Measurements from ENCODE around the gene EXOC7.
A peak's percentile ranks its signal among the peaks of the same experiment; 100 is the strongest.
"Not testable (repeated sequence)": the region's sequence is repeated elsewhere in the genome, so short reads cannot be mapped to it uniquely, and the experiment has no call there.

EXOC7 gene

DNA sequence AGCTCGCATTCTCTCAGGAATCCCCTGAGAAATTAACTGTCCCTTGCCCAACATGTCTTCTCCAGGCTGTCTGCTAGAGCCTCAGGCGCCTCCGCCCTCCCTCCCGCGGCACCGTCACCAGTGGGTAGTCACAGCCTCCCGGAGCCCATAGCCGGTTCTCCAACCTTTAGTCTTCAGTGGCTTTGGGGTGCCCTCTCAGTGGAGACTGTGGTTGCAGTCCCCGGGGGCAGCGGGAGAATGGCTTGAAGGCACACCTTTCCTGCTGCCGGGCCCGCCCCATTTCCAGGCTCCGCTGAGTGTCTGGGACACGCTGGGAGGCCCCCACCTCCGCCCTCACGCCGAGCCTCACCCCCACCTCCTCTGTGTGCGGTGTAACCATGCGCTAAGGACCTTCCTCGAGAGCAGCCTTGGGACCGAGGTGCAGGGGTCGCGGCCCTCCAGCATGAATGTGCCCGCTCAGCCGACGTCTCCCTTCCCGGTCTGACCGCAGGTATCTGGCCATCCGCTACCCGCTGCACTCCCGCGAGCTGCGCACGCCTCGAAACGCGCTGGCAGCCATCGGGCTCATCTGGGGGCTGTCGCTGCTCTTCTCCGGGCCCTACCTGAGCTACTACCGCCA lies 27.3 kb downstream of the EXOC7 start:
- no peak for DNase-seq

DNA sequence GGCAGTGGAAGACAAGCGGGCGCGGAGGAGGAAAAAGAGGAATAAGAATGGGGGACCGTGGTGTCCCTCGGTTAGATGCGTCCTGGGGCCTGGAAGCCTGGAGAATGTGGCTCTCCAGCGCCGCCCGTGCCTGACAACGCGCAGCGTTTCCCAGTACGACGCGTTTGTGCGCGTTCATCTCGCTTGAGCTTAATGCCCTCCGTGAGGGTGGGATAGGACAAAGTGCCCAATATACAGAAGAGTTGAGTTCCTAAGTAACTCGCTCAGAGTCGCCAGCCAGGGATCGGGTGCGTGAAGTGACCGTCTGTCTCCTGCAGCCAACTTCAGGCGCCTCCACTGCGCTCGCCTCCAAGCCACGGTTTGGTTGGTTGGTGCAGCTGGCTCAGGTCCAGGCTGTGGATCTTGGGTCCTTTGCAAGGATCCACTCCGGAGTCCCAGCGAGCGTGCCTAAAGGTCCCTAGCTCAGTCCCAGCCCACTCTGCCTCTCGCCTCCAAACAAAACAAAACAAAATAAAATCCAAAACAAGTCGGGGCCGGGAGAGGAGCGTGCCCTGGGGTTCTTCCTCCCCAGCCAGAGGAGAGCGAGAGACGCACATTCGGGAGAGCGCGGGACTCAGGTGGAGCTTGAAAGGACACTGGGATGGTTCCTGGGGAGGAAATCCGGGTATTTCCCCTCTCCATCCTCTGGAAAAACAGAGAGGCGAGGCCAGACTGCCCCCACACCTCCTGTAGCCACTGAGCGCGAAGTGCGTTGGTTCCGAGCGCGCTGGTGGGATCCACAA lies 28.0 kb downstream of the EXOC7 start:
- DNase-seq, result no peak

DNA sequence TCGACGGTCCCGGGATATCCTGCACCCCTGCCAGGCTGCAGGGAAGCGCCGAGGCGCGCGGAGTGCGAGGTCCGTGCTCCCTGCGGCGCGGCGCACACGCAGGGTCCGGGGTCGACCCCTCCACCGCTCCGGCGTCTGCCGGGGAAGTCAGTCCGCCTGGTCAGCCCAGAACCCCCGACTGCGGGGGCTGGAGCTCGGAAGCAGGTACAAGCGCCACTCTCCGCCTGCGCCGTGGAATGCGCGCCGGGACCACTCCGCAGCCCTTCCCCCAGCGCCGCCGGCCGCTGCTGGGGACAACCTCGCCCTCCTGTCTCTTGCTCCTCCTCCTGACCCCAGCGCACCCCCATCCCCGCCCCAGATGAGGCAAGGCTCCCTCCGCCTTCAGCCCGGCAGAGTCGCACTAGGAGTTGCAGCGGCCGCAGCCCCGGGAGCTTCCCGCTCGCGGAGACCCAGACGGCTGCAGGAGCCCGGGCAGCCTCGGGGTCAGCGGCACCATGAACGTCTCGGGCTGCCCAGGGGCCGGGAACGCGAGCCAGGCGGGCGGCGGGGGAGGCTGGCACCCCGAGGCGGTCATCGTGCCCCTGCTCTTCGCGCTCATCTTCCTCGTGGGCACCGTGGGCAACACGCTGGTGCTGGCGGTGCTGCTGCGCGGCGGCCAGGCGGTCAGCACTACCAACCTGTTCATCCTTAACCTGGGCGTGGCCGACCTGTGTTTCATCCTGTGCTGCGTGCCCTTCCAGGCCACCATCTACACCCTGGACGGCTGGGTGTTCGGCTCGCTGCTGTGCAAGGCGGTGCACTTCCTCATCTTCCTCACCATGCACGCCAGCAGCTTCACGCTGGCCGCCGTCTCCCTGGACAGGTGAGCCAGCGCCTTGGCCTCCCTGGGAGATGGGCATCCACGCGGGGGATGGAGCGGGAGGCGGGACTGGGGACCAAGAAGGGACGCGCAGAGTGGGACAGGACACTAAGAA lies 28.9 kb downstream of the EXOC7 start, which contains the start of gene GALR2:
Gene GALR2, plus strand, starts transcription at position 392 of the 974 bp plus-strand sequence. Its CDS starts 103 bp downstream, at position 495.
- no peak for DNase-seq

DNA sequence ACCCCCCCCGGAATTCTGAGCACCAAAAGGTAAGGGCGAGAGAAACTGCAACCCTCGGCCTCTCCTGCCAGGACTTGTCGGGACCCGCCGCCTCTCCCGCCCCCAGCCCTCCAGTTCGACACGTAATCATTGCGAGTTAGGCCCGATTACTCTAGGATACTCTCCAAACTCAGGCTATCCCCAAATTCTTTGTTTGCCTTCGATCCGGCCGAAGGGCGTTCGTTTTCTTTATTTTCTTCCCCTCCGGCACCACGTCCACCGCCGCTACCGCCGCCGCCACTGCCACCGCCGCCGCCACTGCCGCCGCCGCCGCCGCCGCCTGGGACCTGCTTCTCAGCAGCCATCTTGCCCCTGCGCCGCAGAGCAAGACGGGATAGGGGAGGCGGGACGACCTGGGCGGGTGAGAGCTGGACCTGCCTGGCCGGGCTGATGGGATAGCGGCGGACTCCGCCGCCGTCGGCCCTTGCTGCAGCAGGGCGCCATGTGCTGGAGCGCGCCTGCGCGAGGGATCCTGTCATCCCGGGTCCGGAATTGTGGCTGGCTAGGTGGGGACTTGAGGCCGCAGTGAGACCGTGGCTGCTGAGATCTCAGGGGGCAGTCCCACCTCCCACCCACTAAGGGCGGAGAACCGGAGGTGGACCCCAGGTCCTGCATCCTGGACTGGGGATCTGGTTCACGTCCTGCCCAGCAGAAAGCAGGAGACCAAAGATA lies 31.3 kb downstream of the EXOC7 start, which contains the start of gene SRP68:
Gene SRP68, minus strand, starts transcription at position 370 of the 711 bp plus-strand sequence. Its CDS starts 26 bp downstream, at position 344.
- DNase-seq, result peak; percentile 78 to 98 (median 94)

DNA sequence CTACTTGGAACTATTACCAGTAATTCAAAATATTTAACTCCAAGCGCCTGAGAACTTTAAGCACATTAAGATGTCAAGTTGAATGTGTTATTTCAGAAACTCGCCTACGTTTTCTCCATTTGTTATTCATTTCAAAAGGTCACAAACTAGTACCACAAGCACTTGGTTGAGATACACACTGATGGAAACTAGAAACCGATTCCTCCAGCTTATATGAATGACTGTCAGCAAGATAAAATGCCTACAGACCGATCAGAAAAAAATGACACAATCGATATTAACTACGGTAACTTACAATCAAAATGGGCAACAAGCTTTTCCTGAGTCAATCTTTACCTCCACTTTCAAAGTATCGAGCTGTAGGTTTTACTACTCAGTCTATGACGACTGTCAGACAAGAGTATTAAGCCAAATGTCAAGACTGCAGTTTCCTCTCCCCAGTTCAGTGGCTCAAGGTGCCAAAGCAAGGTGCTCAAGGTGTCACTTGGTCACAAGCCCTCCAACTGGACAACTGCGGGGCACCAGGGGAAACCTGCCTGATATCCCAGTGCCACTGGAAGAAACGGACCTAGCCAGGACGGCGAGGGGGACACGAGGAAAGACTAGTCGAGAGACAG lies 31.9 kb downstream of the EXOC7 start:
- DNase-seq, result no peak

DNA sequence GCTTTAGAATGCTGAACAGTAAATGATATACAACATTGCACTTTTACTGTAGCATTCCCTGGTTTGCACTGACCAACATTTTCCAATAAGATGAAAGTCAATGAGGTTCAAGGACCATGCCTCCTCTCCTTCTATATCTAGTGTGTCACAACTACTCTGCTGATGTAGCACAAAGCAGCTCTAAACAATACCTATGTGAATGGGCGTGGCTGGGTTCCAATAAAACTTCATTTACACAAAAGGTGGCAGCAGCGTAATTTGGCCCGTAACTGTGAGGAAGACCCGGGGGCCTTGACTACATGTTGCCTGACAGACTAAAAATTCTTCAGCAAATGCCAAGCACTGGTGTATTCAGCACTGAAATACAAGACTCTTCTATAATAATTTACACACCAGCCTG lies 37.8 kb downstream of the EXOC7 start:
- DNase-seq, result no peak

DNA sequence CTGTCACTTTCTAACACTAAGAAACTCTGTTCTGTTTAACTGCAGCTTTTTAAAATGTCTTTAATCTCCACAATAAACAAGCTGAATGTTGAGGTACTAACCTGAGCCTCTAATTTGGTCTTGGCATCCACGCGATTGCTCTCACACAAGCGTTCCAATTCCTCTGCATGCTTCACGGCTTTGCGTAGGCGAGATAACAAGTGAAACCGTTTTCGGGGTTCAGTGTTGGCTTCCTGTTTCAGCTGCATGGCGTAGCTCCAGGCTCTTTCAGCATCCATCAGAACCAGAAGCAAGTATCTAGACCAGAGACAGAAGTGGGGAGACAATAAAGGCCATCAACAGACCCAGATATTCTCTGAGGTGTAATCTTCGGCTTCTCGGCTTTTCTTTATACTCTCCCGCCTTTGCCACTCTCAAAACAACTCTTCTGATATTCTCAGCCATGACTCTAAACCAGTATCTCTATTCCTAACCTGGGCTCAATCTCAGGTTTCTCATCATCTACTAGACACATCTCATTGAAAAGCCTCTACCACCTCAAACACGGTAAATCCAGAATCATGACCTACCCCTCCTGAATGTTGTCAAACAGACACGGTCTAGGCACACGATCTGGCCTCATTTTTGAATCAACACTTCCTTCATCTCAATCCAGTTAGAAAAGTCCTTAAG lies 39.6 kb downstream of the EXOC7 start:
- no peak for DNase-seq

DNA sequence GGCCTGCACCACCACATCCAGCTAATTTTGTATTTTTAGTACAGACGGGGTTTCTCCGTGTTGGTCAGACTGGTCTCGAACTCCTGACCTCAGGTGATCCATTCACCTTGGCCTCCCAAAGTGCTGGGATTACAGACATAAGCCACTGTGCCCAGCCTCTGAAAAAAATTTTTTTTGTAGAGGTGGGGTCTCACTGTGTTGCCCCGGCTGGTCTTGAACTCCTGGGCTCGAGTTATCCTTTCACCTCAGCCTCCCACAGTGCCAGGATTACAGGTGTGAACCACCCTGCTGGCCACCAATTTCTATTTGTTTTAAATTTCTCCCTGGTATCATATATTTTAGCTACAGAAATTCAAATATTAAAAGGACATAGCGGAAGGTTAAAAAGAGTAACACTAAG lies 45.3 kb downstream of the EXOC7 start:
- DNase-seq, result not testable (repeated sequence)

DNA sequence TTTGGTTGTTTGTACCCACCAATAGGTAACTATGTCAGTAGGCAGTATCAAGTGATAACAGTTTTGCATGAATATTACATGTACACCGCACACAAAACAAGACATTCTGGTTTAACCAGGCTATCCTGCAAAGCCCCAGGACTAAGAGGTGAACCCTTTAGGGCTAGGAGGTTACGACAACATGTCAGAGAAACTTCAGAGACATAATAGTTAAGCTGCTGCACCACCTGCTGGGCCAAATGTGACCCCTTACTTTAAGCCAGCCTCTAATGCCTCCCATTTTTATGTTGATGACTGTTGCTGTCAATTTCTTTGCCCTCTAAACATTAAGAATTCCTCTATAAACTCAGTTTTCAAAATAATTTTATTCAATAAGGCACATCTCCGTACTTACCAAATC lies 46.7 kb downstream of the EXOC7 start:
- DNase-seq, result no peak

DNA sequence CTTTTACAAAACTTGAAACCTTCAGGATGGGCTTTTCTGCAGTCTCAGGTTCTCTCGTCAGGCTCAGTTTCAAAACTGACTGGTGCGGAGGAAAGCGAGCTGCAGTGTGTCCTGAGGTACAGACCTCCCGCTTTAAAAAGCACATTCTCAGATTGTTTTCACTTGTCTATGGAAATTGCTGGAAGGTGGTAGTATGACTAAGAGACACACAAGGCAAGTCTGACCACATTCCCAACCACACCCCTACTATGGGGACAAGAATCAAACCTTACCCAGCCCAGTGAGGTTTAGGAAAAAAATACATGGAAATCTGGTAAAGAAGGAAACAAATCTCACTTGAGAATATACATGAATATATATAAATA lies 49.5 kb downstream of the EXOC7 start:
- DNase-seq, result no peak

DNA sequence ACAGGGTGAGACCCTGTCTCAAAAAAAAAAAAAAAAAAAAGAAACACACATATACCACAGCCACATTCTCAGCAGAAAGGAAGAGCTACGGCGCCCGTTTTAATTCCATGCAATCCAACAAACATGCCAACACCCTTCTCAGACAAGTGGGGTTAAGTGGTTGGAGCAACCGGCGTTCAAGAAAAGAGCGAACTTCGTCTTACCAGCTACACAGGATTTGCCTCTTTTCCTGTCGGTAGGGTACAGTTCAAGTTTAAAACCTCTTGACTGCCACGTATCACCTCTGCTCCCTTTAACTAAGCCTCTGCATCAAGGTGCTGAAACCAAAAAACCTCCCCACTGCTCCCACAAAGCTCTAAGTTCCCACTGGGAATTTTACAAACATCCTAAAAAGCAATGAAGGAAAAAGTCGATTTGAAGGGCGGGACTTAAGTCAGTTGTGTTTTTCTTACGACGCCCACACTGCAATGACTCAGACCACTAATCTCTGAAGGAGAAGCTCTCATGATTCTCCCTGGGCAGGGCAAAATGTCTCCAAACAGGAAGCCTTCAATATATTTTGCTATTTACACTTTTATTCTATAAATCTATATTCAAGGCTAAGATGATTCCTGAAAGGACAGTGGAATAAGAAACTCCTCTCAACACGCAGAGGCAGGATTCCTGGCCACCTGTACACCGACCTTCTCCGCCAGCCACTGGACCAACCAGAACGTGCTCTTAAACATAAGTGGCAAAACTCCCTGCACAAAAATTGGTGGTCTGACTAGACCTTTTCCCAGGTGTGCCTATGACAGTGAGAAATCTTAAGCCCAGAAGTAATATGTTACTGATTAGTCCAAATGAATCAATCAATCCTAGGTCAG lies 50.1 kb downstream of the EXOC7 start:
- DNase-seq, result no peak

DNA sequence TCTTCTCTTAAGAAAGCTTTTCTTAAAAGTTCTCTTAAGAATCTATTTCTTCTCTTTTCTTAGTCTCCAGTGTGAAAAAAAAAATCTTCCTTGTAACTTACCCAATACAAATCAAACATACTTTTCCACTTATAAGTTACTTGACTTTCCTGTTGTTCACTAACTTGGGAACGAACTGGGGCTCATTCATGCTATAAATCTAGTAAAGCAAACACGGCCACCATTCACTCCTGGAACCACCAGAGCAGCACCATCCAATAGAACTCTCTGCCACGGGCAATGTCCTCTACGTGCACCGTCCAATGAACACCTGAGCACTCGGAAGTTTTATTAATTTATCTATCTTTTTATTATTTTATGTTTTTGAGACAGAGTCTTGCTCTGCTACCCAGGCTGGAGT lies 52.0 kb downstream of the EXOC7 start:
- no peak for DNase-seq

DNA sequence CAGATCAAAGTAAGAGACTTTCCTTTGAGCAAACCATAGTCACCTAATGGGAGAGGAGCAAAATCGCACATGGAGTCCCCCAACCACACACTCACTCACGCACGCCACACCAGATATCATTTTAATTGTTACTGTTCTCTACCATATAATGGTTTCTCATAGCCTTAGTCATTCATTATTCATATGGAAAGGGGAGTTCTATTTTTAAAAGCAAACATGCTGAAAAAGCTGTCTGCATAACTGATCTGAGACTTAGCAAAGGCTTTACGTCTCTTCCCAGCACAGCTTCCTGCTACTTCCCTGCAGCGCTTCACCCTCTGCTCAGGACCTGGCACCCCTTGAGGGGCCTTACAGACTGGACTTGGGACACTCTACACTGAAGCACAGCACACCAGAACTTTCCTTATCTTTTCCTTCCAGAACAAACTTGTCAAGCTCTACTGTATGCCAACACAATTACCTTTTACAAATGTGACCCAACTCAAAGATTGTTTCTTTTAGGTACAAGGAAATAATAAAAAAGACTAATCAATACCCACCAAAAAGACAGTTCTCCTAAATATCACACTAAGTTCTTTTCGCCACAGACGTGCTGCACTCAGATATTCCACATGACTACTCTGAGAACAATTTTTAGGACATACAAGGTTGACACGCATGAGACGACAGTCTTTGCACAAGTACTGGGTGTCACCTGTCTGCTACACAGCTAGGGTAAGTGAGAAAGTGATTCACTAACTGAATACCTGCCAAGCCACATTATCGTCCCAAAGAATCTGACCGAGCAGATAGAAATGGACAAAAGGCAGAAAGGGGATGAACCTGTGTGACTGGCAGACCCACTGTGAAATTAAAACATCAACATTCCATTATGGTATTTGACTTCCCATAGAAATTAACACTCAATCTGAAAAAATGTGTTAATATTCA lies 52.8 kb downstream of the EXOC7 start:
- no peak for DNase-seq

DNA sequence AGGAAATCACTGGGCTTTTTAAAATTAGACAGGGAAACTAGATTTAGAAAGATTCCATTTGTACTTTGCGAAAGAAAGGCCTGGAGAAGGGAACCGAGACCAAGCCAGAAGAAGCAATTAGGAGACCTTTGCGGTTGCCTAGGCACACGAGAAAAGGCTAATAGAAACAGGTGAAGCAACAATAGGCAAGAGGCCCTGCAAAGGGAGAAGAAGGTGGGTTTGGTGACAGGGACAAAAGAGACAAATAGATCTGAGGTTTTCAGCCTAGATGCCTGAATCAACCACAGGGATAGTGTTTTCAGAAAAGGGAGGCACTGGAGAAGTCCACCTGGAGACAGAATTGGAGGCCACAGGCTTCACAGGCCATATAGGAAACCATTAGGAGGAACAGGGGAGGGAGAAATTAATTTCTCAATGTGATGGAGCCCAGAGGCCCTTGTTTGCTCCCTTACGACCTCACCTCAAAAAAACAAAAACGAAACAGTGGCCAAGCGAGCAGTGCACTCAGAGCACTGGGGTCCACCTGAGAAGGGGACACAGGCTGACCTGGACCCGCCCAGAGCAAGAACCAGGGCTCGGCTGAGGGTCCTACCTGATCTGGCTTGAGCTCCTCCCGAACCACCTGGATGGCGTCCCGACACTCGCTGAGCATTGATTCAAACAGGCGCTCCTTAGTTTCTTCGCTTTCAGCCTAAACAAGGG lies 53.6 kb downstream of the EXOC7 start:
- DNase-seq, result no peak

DNA sequence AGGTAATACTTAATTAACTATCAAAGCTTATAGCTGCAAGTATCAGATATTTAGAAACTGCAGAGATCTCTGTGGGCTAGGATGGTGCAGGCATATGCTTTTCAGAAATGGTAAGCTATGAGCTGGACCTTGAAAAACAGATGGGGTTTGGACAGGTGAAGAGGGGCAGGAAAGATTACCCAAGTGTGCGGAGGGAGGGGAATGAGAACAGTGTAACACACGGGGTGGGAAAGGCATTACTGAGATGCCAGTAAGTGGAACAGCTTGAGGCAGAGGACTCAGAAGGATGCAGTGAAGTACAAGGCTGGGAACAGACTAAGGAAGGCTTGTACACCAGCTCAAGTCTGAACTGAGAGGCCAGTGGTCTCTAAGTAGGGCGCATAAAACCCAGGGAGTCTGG lies 54.3 kb downstream of the EXOC7 start:
- no peak for DNase-seq

DNA sequence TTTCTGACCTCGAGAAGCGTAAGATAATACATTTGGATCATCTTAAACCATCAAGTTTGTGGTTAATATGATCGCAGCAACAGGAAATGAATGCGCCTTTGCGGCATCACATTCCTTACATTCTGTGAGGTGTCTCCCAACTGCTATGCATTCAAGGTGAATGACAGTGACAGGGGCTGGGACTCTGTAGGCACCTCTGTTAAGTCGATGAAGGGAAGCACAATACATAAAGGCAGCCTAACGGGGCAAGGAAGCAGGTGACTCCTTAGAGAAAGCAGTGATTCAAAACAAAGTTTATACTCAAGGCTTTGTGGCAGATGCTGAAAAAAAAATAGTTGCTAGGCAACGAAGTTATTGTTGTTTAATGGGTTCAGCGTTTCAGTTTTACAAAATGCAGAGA lies 54.9 kb downstream of the EXOC7 start:
- DNase-seq, result no peak

DNA sequence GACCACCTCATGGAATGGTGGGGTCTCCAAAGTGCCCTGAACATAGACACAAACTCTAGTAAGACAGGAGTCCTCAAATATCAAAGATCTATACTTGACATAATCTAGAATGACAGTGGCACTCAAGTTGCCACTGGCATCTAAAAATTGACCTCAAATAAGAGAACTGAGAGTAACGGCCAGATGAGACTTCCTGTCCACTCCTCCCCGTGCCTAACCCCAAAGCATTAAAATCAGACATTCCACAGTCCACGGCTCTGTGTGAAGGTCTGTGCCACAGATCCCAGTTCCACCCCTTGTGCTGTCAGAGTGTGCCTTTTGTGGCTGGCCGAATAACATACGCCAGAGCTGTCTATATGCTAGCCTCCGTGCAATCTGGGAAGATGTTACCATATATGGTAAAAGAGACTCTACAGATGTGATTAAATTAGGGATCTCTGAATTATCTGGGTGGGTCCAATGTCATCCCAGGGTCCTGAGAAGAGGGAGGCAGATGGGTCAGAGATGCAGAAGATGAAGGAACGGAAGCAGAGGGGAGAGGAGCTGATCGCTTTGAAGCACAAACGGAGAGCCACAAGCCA lies 55.5 kb downstream of the EXOC7 start:
- DNase-seq, result no peak
